HL-60 (cell line): ENCODE data around the gene PTGFR.

Experiments
- DNase-seq, 2 experiments: peaks; one replicate each; pipeline ENCODE4 v3.0.0-alpha.2; 2010 to 2020; ENCODE audit warnings: low read depth in 1 of 2, low spot score in 1 of 2
- H3K27ac ChIP-seq: fragments of 250-450 bp; sonication (Bioruptor Pico); replicated peaks from 2 replicates; pipeline ENCODE4 v1.5.1; 2020; ENCODE audit warnings: mild to moderate bottlenecking, moderate library complexity
- H3K27me3 ChIP-seq: fragments of 250-450 bp; sonication (Bioruptor Pico); 2 replicates; pipeline ENCODE4 v1.5.1; 2021; ENCODE audit warnings: mild to moderate bottlenecking, moderate library complexity; ENCODE audit not compliant: insufficient read depth, poor library complexity, severe bottlenecking
- H3K4me3 ChIP-seq: replicated peaks from 2 replicates; pipeline ENCODE4 v1.5.1; 2011; ENCODE audit warnings: mild to moderate bottlenecking, control low read depth, low read length; ENCODE audit not compliant: insufficient read depth
- GABPA ChIP-seq: IDR thresholded peaks from 2 replicates; pipeline ENCODE4 v1.6.1; 2012; ENCODE audit warnings: low read depth
- POLR2AphosphoS5 ChIP-seq: IDR thresholded peaks from 2 replicates; pipeline ENCODE4 v1.6.1; 2012; ENCODE audit warnings: low read depth
- SPI1 ChIP-seq: IDR thresholded peaks from 2 replicates; pipeline ENCODE4 v1.6.1; 2012; ENCODE audit warnings: low read depth, mild to moderate bottlenecking, borderline replicate concordance
- TF ChIP-seq, protein P1 (sequence below): IDR thresholded peaks from one replicate; pipeline ENCODE4 v1.5.1; 2011; ENCODE audit warnings: low read length, control low read depth, inconsistent platforms; ENCODE audit not compliant: insufficient read depth
- TF ChIP-seq, protein P2 (sequence below): IDR thresholded peaks from 2 replicates; pipeline ENCODE4 v1.6.1; 2012; ENCODE audit warnings: low read depth; ENCODE audit not compliant: insufficient replicate concordance

PTGFR gene

DNA sequence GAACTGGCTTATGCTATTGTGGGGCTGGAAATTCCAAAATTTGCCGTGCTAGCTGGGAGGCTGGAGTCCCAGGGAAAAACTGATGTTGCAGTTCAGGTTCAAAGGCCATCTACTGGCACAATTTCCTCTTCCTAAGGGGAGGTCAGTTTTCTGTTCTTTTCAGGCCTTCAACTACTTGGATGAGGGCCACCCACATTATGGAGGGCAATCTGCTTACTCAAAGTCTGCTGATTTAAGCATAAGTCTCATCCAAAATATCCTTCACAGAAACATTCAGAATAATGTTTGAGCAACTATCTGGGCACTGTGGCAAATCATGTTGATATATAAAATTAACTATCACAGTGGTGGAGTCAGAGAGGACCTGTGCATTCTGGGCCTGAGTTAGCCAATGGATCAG is 21.2 kb upstream of the PTGFR start:
- Histone ChIP-seq H3K27me3 (no peaks in the 10 kb centered on the region), H3K27ac (no peak overlapping the region), H3K4me3 (no peak overlapping the region)
- DNase-seq, result no peak
- TF ChIP-seq POLR2AphosphoS5, result no peak
- TF ChIP-seq, protein P1, sequence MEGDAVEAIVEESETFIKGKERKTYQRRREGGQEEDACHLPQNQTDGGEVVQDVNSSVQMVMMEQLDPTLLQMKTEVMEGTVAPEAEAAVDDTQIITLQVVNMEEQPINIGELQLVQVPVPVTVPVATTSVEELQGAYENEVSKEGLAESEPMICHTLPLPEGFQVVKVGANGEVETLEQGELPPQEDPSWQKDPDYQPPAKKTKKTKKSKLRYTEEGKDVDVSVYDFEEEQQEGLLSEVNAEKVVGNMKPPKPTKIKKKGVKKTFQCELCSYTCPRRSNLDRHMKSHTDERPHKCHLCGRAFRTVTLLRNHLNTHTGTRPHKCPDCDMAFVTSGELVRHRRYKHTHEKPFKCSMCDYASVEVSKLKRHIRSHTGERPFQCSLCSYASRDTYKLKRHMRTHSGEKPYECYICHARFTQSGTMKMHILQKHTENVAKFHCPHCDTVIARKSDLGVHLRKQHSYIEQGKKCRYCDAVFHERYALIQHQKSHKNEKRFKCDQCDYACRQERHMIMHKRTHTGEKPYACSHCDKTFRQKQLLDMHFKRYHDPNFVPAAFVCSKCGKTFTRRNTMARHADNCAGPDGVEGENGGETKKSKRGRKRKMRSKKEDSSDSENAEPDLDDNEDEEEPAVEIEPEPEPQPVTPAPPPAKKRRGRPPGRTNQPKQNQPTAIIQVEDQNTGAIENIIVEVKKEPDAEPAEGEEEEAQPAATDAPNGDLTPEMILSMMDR, result no peak
- TF ChIP-seq SPI1, result no peak
- TF ChIP-seq, protein P2, sequence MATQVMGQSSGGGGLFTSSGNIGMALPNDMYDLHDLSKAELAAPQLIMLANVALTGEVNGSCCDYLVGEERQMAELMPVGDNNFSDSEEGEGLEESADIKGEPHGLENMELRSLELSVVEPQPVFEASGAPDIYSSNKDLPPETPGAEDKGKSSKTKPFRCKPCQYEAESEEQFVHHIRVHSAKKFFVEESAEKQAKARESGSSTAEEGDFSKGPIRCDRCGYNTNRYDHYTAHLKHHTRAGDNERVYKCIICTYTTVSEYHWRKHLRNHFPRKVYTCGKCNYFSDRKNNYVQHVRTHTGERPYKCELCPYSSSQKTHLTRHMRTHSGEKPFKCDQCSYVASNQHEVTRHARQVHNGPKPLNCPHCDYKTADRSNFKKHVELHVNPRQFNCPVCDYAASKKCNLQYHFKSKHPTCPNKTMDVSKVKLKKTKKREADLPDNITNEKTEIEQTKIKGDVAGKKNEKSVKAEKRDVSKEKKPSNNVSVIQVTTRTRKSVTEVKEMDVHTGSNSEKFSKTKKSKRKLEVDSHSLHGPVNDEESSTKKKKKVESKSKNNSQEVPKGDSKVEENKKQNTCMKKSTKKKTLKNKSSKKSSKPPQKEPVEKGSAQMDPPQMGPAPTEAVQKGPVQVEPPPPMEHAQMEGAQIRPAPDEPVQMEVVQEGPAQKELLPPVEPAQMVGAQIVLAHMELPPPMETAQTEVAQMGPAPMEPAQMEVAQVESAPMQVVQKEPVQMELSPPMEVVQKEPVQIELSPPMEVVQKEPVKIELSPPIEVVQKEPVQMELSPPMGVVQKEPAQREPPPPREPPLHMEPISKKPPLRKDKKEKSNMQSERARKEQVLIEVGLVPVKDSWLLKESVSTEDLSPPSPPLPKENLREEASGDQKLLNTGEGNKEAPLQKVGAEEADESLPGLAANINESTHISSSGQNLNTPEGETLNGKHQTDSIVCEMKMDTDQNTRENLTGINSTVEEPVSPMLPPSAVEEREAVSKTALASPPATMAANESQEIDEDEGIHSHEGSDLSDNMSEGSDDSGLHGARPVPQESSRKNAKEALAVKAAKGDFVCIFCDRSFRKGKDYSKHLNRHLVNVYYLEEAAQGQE, result no peak
- no peak for TF ChIP-seq GABPA

DNA sequence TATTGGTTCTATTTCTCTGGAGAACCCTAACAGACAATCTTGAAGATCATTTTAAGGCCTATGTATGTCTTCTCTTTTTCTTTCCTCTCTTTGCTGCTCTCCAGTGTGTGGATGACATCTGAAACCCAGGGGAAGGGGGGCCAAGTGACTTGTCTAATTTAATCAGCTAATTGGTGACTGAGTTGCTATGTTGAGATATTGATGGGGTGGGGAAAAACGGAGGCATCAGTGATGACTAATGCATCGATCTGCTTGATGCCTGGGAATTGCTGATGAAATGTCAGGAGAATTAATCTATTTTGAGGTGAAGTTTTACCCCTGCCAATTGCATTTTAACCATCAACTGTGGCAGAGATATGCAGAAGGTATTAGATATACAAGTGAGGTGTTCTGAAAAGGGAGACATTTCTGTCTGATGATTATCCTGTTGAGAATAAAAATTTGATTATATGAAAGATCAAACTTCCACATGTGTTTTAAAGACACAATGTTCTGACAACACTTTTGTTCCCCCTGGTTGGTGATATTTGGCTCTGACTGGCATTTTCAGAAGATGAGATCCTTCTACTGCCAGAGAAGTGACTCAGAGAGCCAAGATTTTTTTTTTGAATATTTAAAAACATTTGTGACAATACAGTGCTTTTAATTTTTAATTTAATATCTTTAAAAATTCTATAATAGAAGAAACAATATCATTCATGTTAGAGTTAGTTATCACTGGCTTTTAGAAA is 18.7 kb upstream of the PTGFR start:
- no peaks in the 10 kb centered on the region for H3K27me3 ChIP-seq
- DNase-seq, result no peak
- H3K27ac ChIP-seq, result no peak overlapping the region
- TF ChIP-seq, protein P2, result no peak
- TF ChIP-seq SPI1 (no peak), POLR2AphosphoS5 (no peak), GABPA (no peak)
- TF ChIP-seq, protein P1, result no peak
- no peak overlapping the region for H3K4me3 ChIP-seq

DNA sequence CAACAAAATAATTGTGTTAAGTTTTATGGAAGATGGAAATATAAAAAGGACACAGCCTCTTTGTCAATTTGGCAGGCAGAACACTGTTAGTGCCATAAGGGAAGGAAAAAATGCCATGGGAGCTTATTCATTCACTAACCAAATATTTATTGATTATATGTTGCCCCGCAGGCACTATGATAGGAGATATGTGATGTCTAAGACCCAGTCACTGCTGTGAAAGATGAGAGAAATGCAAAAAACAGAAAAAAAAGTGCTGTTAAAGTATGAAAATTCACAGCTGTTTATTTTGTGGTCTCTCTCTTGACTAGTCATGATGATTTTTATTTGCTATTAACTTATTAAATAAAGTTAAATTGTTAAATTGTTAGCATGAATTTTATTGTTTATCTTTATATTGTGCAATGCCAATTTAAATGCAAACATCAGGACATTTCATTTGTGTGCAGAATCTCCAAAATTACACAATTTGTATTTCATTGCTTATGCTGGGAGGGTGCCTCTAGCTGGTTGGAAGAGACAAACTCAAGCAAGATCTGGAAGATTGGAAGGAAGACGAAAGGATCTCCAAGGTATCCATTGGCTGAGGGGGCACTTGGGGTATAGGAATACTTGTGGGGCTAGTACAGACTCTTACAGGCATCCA is 17.8 kb upstream of the PTGFR start:
- TF ChIP-seq SPI1 (no peak), POLR2AphosphoS5 (no peak), GABPA (no peak)
- TF ChIP-seq, protein P2, result no peak
- TF ChIP-seq, protein P1, result no peak
- DNase-seq, result no peak
- Histone ChIP-seq H3K4me3 (no peak overlapping the region), H3K27ac (no peak overlapping the region), H3K27me3 (no peaks in the 10 kb centered on the region)
